Activated CD4-positive, alpha-beta T cell treated with anti-CD3 and anti-CD28 coated beads for 36 hours (primary cell): ENCODE measurements around the gene FHDC1. TPM values are rescaled to one million over a fixed set of nuclear protein-coding genes. Genes with fewer than 3 reads are reported as not detected.

Experiments used
- ATAC-seq: fragments of 200-7000 bp; cut with Tn5 transposase; one replicate; pipeline ENCODE4 v1.10.0; 2021; ENCODE audit warnings: mild to moderate bottlenecking, moderate library complexity
- CTCF ChIA-PET: fragments of 350-600 bp; sonication (Branson Sonifier 250); formaldehyde crosslinking; loops from one replicate; lab custom pipeline; 2021; ENCODE audit warnings: antibody characterized with exemption; lab: Charles Lee
- POLR2A ChIA-PET: fragments of 350-600 bp; sonication (Branson Sonifier 250); formaldehyde crosslinking; loops from one replicate; lab custom pipeline; 2021; ENCODE audit warnings: antibody characterized with exemption, inconsistent platforms; lab: Charles Lee
- DNase-seq: peaks from one replicate; pipeline ENCODE4 v3.0.0-alpha.2; 2020
- H3K27ac Mint-ChIP-seq: one replicate; pipeline ENCODE4 v1.8.0; 2021; ENCODE audit warnings: mixed read lengths
- H3K27me3 Mint-ChIP-seq: one replicate; pipeline ENCODE4 v1.8.0; 2021; ENCODE audit warnings: mixed read lengths
- H3K36me3 Mint-ChIP-seq: one replicate; pipeline ENCODE4 v1.8.0; 2021; ENCODE audit warnings: low read depth, mixed read lengths
- H3K4me1 Mint-ChIP-seq: one replicate; pipeline ENCODE4 v1.8.0; 2021; ENCODE audit warnings: mixed read lengths
- H3K4me3 Mint-ChIP-seq: one replicate; pipeline ENCODE4 v1.8.0; 2021; ENCODE audit warnings: mild to moderate bottlenecking, moderate library complexity, mixed read lengths
- H3K9me3 Mint-ChIP-seq: one replicate; pipeline ENCODE4 v1.8.0; 2021; ENCODE audit warnings: low read depth, mixed read lengths
- intact Hi-C, 2 experiments: fragments of 100-400 bp; cut with DNase I in 1 of 2; cut with micrococcal nuclease in 1 of 2; formaldehyde crosslinking; loops; one replicate each; pipeline versions ENCODE4 v1.14.2 to v1.15.1; 2022 to 2024; cut with DNase I, micrococcal nuclease
- total RNA-seq, 2 experiments: library from RNA; stranded (reverse); gene quantifications; one replicate each; pipeline ENCODE4 v1.2.3, GENCODE V29; 2021

Gene FHDC1
- total RNA-seq, 2 experiments from 2014 or later = 0.09 TPM

GRCh38 chr4:152973629-152974467 lies 37.7 kb downstream of the FHDC1 start:
- no peak for DNase-seq

GRCh38 chr4:152974468-152975379 lies 38.6 kb downstream of the FHDC1 start:
- CTCF ChIA-PET = interaction anchor here (0.5 to 1.0 kb wide), 2 partner anchors 9 to 1173 kb away, joined by 3 to 4 read pairs; no protein-coding TSS in a partner anchor
- Mint-ChIP-seq H3K36me3 (no peaks in the 10 kb centered on the region), H3K27me3 (no peaks in the 10 kb centered on the region)

More at GRCh38 chr4:152973629-152974467, 37.7 kb downstream of the FHDC1 start:
- Mint-ChIP-seq H3K9me3 (no peaks in the 10 kb centered on the region), H3K27ac (no peak overlapping the region), H3K4me3 (no peak overlapping the region), H3K27me3 (no peaks in the 10 kb centered on the region), H3K36me3 (no peaks in the 10 kb centered on the region), H3K4me1 (no peaks in the 10 kb centered on the region)
- ChIA-PET CTCF (interaction anchor here (0.7 to 1.4 kb wide), 2 partner anchors 164 to 526 kb away, joined by 4 read pairs; no protein-coding TSS in a partner anchor), POLR2A (no interaction called here)
- intact Hi-C loops = no loop called here
- ATAC-seq = no peak

DNA sequence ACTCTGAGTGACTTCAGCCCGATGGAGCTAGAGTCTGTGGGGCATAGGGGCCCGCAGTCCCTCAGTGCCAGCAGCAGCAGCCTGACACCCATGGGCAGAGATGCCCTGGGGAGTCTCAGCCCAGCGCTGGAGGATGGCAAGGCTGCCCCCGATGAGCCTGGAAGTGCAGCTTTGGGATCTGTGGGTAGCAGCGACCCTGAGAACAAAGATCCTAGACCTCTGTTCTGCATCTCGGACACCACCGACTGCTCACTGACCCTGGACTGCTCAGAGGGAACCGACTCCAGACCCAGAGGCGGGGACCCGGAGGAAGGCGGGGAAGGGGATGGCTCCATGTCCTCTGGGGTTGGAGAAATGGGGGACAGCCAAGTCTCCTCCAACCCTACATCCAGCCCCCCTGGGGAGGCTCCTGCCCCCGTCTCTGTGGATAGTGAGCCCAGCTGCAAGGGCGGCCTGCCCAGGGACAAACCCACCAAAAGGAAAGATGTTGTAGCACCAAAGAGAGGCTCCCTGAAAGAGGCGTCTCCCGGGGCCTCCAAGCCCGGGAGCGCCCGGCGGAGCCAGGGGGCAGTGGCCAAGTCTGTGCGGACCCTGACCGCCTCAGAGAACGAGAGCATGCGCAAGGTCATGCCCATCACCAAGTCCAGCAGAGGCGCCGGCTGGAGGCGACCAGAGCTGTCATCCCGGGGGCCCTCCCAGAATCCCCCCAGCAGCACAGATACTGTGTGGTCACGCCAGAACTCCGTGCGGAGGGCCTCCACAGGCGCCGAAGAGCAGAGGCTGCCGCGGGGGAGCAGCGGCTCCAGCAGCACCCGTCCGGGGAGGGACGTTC lies 39.5 kb downstream of the FHDC1 start:
- H3K4me3 Mint-ChIP-seq = no peak overlapping the region
- CTCF ChIA-PET = interaction anchor here (1.0 kb wide), 1 partner anchor 8 kb away, joined by 4 read pairs; no protein-coding TSS in a partner anchor

More at GRCh38 chr4:152974468-152975379, 38.6 kb downstream of the FHDC1 start:
- intact Hi-C loops = no loop called here
- no peak overlapping the region for H3K4me3 Mint-ChIP-seq
- POLR2A ChIA-PET = no interaction called here
- no peaks in the 10 kb centered on the region for H3K4me1 Mint-ChIP-seq
- DNase-seq (no peak), ATAC-seq (no peak)
- no peaks in the 10 kb centered on the region for H3K9me3 Mint-ChIP-seq
- H3K27ac Mint-ChIP-seq = no peak overlapping the region

DNA sequence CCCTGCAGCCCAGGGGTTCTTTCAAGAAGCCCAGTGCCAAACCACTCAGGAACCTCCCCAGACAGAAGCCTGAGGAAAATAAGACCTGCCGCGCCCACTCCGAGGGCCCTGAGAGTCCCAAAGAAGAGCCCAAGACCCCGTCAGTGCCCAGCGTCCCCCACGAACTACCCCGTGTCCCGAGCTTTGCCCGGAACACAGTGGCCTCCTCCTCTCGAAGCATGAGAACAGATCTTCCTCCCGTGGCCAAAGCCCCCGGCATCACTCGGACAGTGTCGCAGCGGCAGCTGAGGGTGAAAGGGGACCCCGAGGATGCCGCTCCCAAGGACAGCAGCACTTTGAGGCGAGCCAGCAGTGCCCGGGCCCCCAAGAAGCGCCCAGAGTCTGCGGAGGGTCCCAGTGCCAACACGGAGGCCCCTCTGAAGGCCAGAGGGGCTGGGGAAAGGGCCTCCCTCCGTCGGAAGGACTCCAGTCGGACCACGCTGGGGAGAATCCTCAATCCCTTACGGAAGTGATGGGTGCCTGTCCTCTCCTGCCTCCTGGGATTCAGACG lies 40.2 kb downstream of the FHDC1 start:
- no peak for ATAC-seq
- H3K36me3 Mint-ChIP-seq = no peaks in the 10 kb centered on the region
- DNase-seq = no peak
- no peak overlapping the region for H3K4me3 Mint-ChIP-seq
- intact Hi-C loops = no loop called here
- H3K9me3 Mint-ChIP-seq = no peaks in the 10 kb centered on the region
- H3K27ac Mint-ChIP-seq = no peak overlapping the region
- ChIA-PET POLR2A (no interaction called here), CTCF (no interaction called here)
- no peaks in the 10 kb centered on the region for H3K27me3 Mint-ChIP-seq
- H3K4me1 Mint-ChIP-seq = no peaks in the 10 kb centered on the region

More for the DNA sequence above, 39.5 kb downstream of the FHDC1 start:
- Mint-ChIP-seq H3K4me1 (no peaks in the 10 kb centered on the region), H3K27ac (no peak overlapping the region), H3K36me3 (no peaks in the 10 kb centered on the region), H3K27me3 (no peaks in the 10 kb centered on the region), H3K9me3 (no peaks in the 10 kb centered on the region)
- no peak for ATAC-seq
- intact Hi-C loops = no loop called here
- DNase-seq = no peak
- POLR2A ChIA-PET = interaction anchor here (0.5 kb wide), 1 partner anchor 223 kb away, joined by 3 read pairs; no protein-coding TSS in a partner anchor

DNA sequence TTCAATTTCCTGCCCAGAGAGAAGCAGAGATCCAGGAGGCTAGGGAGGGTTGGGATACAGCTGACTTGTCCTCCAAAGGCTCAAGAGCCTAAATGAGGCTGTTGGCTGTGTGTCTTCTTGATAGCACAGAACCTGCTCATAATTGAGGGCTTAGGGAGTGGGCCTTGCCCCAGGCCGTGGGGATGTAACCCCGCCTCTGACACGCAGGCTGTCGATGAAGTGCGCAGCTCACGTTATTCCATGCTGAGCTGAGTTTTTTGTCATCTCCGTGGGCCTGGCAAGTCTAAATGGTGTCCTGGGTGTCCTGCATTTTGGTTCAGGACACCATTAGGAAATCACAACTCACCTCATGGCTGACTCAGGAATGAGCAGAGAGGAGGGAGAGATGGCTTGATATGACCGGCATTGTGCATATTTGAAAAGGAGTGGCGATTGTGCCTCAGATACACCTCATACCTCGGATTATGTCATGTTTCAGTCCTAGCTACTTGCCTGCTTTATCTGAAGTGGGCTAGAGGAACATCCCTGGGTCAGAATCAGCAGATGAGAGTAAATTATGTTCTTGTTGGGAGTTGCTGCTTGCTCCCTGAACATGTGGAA lies 43.7 kb downstream of the FHDC1 start:
- no peak overlapping the region for H3K27ac Mint-ChIP-seq
- H3K36me3 Mint-ChIP-seq = no peaks in the 10 kb centered on the region
- no peaks in the 10 kb centered on the region for H3K4me1 Mint-ChIP-seq
- H3K27me3 Mint-ChIP-seq = no peaks in the 10 kb centered on the region
- intact Hi-C loops = no loop called here
- H3K9me3 Mint-ChIP-seq = no peaks in the 10 kb centered on the region
- DNase-seq (no peak), ATAC-seq (no peak)
- CTCF ChIA-PET = no interaction called here
- POLR2A ChIA-PET = no interaction called here
- H3K4me3 Mint-ChIP-seq = no peak overlapping the region

DNA sequence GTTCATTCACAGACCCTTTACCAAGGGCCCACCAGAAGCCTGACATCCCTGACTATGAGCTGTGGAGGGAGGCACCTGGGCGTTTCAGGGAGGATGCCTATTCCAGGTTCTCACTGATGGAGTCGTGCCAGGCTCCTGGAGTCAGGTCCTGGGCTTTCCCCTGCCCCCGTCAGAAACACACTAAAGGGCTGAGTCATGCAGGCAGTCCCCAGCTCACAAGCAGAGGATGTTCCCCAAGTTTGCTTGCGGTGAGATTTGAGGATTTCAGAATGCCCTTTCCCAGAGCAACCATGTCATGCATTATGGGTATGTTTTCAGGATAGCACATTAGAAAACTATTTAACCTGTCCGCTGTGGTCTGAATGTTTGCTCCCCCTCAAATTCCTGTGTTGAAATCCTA lies 45.2 kb downstream of the FHDC1 start:
- Mint-ChIP-seq H3K4me3 (no peak overlapping the region), H3K36me3 (no peaks in the 10 kb centered on the region), H3K9me3 (no peaks in the 10 kb centered on the region), H3K4me1 (no peaks in the 10 kb centered on the region), H3K27me3 (no peaks in the 10 kb centered on the region), H3K27ac (no peak overlapping the region)
- ChIA-PET POLR2A (no interaction called here), CTCF (interaction anchor here (0.7 kb wide), 1 partner anchor 147 kb away, joined by 3 read pairs; no protein-coding TSS in a partner anchor)
- intact Hi-C loops = no loop called here
- no peak for DNase-seq
- no peak for ATAC-seq

GRCh38 chr4:152981842-152982241 lies 45.7 kb downstream of the FHDC1 start:
- no peak for ATAC-seq
- H3K27me3 Mint-ChIP-seq = no peaks in the 10 kb centered on the region
- H3K27ac Mint-ChIP-seq = no peak overlapping the region
- H3K9me3 Mint-ChIP-seq = no peaks in the 10 kb centered on the region
- no peak overlapping the region for H3K4me3 Mint-ChIP-seq
- H3K4me1 Mint-ChIP-seq = no peaks in the 10 kb centered on the region
- ChIA-PET CTCF (no interaction called here), POLR2A (no interaction called here)
- no peak for DNase-seq
- intact Hi-C loops = no loop called here
- H3K36me3 Mint-ChIP-seq = no peaks in the 10 kb centered on the region

- intact Hi-C loops = no loop called here
- no peaks in the 10 kb centered on the region for H3K36me3 Mint-ChIP-seq
- H3K27ac Mint-ChIP-seq = no peak overlapping the region
- no peaks in the 10 kb centered on the region for H3K4me1 Mint-ChIP-seq
- H3K27me3 Mint-ChIP-seq = no peaks in the 10 kb centered on the region
- POLR2A ChIA-PET = no interaction called here
- H3K9me3 Mint-ChIP-seq = no peaks in the 10 kb centered on the region
- CTCF ChIA-PET = interaction anchor here (0.6 to 1.2 kb wide), 3 partner anchors 10 to 597 kb away, joined by 3 to 6 read pairs (median 3); no protein-coding TSS in a partner anchor
- H3K4me3 Mint-ChIP-seq = no peak overlapping the region
- no peak for ATAC-seq
- no peak for DNase-seq
Measured at GRCh38 chr4:152983221-152983620, 47.1 kb downstream of the FHDC1 start.

- Mint-ChIP-seq H3K27ac (no peak overlapping the region), H3K4me3 (no peak overlapping the region), H3K9me3 (no peaks in the 10 kb centered on the region), H3K27me3 (no peaks in the 10 kb centered on the region), H3K36me3 (no peaks in the 10 kb centered on the region), H3K4me1 (no peaks in the 10 kb centered on the region)
- no peak for DNase-seq
- intact Hi-C loops = no loop called here
- no peak for ATAC-seq
- POLR2A ChIA-PET = no interaction called here
- CTCF ChIA-PET = interaction anchor here (0.6 to 1.2 kb wide), 4 partner anchors 9 to 598 kb away, joined by 3 to 6 read pairs (median 4); no protein-coding TSS in a partner anchor
Measured at GRCh38 chr4:152983774-152984411, 47.8 kb downstream of the FHDC1 start.
